GM19452 (cell line): ENCODE measurements around the gene BCL10.

ENCODE experiments used
- ATAC-seq: cut with Tn5 transposase; IDR thresholded peaks from one replicate; pipeline ENCODE4 v1.9.1; 2021; ENCODE audit not compliant: unreplicated experiment

The BCL10 gene

GRCh38 chr1:85224734-85225623 lies 51.5 kb downstream of the BCL10 start:
- no peak for ATAC-seq

GRCh38 chr1:85224295-85224694 lies 52.1 kb downstream of the BCL10 start:
- no peak for ATAC-seq

GRCh38 chr1:85223334-85223733 lies 53.1 kb downstream of the BCL10 start:
- no peak for ATAC-seq

GRCh38 chr1:85220756-85221201 lies 55.7 kb downstream of the BCL10 start:
- ATAC-seq: no peak

GRCh38 chr1:85219853-85220610 lies 56.4 kb downstream of the BCL10 start:
- no peak for ATAC-seq

- no peak for ATAC-seq
Observed at GRCh38 chr1:85216697-85217096, 59.7 kb downstream of the BCL10 start.
